Lower leg skin (tissue), 4 donors: ENCODE measurements around the gene RNGTT. TPM values are rescaled to one million over a fixed set of nuclear protein-coding genes. Genes with fewer than 3 reads are reported as not detected.

Experiments
- DNase-seq, 2 donors: peaks; one replicate each; pipeline ENCODE4 v3.0.0-alpha.2; 2019; ENCODE audit warnings: low spot score in 2 of 2
- H3K4me3 ChIP-seq: fragments of 200-600 bp; sonication (generic); 2 replicates; pipeline ENCODE4 v1.5.1; 2017; ENCODE audit warnings: mild to moderate bottlenecking, low read depth; ENCODE audit not compliant: poor library complexity, severe bottlenecking
- POLR2A ChIP-seq, 2 donors: fragments of 450-650 bp; IDR thresholded peaks; one replicate each; pipeline ENCODE4 v1.6.1; 2016 to 2017; ENCODE audit warnings: antibody characterized with exemption in 2 of 2, mild to moderate bottlenecking in 1 of 2, moderate library complexity in 1 of 2
- WGBS, 2 donors: methylation state at CpG; one replicate each; pipeline ENCODE4 v1.1.5; 2018; 5-methylcytosine and 5-hydroxymethylcytosine counted together
- intact Hi-C: fragments of 100-400 bp; cut with DNase I; formaldehyde crosslinking; loops from one replicate; pipeline ENCODE4 v1.15.0; 2023; ENCODE audit warnings: low total_unique reads
- total RNA-seq, 4 donors: library from RNA; depleted of rRNA; stranded (reverse); fragments of >200 nt; gene quantifications; one replicate each; pipeline ENCODE4 v1.1.0, GENCODE V29; 2016
- TF ChIP-seq, protein P1 (sequence below), 3 donors: fragments of 450-650 bp; IDR thresholded peaks; one replicate each; pipeline ENCODE4 v1.5.1; 2016; ENCODE audit warnings: antibody characterized with exemption in 3 of 3, mild to moderate bottlenecking in 3 of 3, moderate library complexity in 2 of 3

The RNGTT gene
- total RNA-seq, 4 donors from 2014 or later = 9.3 to 12.0 (median 11.1) TPM

DNA sequence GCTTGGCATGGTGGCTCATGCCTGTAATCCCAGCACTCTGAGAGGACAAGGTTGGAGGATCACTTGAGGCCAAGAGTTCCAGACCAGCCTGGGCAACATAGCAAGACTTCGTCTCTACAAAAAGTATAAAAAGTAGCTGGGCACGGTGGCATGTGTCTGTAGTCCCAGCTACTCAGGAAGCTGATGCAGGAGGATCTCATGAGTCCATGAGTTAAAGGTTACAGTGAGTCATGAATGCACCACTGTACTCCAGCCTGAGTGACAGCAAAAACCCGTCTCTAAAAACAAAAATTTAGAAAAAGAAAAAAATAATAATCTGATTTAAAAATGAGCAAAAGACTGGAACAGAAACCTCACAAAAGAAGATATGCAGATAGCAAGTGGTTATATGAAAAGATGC lies 279.7 kb downstream of the RNGTT start:
- no peak for DNase-seq
- intact Hi-C loops = no loop called here
- WGBS, 2 donors = 86 to 87% methylated on average over 3 of the region's 3 CpGs
- no peak for TF ChIP-seq POLR2A (IDR thresholded peaks at IDR 0.05)
- TF ChIP-seq, protein P1, sequence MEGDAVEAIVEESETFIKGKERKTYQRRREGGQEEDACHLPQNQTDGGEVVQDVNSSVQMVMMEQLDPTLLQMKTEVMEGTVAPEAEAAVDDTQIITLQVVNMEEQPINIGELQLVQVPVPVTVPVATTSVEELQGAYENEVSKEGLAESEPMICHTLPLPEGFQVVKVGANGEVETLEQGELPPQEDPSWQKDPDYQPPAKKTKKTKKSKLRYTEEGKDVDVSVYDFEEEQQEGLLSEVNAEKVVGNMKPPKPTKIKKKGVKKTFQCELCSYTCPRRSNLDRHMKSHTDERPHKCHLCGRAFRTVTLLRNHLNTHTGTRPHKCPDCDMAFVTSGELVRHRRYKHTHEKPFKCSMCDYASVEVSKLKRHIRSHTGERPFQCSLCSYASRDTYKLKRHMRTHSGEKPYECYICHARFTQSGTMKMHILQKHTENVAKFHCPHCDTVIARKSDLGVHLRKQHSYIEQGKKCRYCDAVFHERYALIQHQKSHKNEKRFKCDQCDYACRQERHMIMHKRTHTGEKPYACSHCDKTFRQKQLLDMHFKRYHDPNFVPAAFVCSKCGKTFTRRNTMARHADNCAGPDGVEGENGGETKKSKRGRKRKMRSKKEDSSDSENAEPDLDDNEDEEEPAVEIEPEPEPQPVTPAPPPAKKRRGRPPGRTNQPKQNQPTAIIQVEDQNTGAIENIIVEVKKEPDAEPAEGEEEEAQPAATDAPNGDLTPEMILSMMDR (IDR thresholded peaks at IDR 0.05) = no peak
- H3K4me3 ChIP-seq = no peak overlapping the region

DNA sequence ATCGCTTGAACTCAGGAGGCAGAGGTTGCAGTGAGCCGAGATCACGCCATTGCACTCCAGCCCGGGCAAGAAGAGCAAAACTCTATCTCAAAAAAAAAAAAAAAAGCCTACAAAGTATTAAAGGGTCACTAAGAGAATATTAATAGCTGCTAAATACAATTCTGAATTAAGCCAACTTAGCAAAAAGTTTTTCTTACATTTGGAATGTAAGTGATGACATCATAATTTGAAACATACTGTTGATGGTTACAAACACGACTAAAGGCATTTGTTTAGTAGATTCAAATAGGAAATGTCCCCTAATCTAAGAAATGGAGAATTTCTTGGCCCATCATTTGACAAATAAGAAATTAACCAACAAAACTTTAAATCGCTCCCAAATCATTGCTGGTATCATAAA lies 282.8 kb downstream of the RNGTT start:
- WGBS, 2 donors = 85 to 86% methylated on average over 6 of the region's 6 CpGs

DNA sequence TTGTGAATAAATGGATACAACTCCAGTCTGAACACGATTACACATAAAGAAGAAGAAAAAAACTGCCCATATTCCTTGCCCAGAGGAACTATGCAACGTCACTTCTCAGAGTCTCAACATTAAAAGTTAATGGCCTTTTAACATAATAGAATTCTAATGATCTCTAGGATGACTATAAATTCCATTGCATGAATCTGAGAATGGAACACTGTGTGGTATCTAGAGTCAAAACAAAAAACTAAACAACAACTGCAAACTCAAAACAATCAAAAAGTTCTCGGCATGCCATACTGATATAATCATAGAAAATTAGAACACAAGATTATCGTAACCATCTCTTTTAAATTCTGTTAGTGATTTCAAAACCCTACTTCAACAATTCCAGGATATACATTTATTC lies 283.6 kb downstream of the RNGTT start:
- 93 to 97% methylated on average over 4 of the region's 4 CpGs for WGBS, 2 donors
- DNase-seq = no peak
- no peak for TF ChIP-seq POLR2A (IDR thresholded peaks at IDR 0.05)
- TF ChIP-seq, protein P1 (IDR thresholded peaks at IDR 0.05) = no peak
- no peak overlapping the region for H3K4me3 ChIP-seq
- intact Hi-C loops = no loop called here

More for the DNA sequence above, 282.8 kb downstream of the RNGTT start:
- DNase-seq = no peak
- intact Hi-C loops = no loop called here
- no peak overlapping the region for H3K4me3 ChIP-seq
- TF ChIP-seq POLR2A (IDR thresholded peaks at IDR 0.05) = no peak

DNA sequence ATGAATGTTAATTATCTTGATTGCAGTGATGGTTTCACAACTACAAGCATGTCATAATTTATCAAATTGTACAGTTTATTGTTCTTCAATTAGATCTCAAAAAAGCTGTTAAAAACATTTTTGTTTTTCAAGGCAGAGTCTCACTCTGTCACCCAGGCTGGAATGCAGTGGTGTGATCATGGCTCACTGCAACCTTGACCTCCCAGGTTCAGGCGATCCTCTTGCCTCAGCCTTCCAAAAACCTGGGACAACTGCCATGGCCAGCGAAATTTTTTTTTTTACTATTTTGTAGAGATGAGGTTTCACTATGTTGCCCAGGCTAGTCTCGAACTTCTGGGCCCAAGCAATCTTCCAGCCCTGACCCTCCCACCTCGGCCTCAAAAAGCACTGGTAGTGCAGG lies 286.1 kb downstream of the RNGTT start:
- no peak for TF ChIP-seq POLR2A (IDR thresholded peaks at IDR 0.05)
- TF ChIP-seq, protein P1 (IDR thresholded peaks at IDR 0.05) = no peak
- intact Hi-C loops = no loop called here
- WGBS, 2 donors = 96 to 97% methylated on average over 4 of the region's 4 CpGs
- no peak for DNase-seq
- no peak overlapping the region for H3K4me3 ChIP-seq

DNA sequence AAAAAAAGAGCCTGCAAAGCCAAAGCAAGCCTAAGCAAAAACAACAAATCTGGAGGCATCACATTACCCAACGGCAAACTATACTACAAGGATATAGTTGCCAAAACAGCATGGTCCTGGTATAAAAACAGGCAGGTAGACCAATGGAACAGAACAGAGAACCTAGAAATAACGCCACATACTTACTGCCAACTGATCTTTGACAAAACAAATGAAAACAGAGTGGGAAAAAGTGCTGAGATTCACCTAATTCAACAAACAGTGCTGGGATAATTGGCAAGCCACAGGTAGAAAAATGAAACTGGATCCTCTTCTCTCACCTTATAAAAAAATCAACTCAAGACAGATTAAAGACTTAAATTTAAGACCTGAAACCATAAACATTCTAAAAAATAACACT lies 291.8 kb downstream of the RNGTT start:
- no peak for TF ChIP-seq POLR2A (IDR thresholded peaks at IDR 0.05)
- TF ChIP-seq, protein P1 (IDR thresholded peaks at IDR 0.05) = no peak
- DNase-seq = no peak
- H3K4me3 ChIP-seq = no peak overlapping the region
- 100% methylated on average over 2 of the region's 2 CpGs for WGBS, 2 donors
- intact Hi-C loops = no loop called here

DNA sequence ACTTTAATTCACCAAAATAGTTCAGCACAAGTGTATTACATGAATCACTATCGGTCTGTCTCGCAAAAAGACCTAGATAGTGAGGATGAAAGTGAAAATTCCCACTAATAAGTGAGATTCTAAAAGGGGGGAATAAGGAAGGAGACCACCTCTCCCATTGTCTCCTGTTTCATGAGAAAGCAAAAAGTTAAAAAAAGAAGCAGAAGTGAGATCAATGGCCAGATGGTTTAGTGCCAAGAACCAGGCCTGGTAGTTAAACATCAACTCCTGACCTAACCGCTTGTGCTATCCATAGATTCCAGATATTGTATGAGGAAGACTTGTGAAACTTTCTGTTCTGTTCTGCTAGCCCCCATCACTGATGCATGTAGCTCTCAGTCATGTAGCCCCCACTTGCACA lies 293.0 kb downstream of the RNGTT start:
- intact Hi-C loops = no loop called here
- DNase-seq = no peak
- no peak overlapping the region for H3K4me3 ChIP-seq
- 96 to 97% methylated on average over 3 of the region's 3 CpGs for WGBS, 2 donors
- TF ChIP-seq, protein P1 (IDR thresholded peaks at IDR 0.05) = no peak
